SK-N-SH treated with all-trans-retinoic acid at 6 μM for 48 hours (cell line): Measurements from ENCODE around the gene MLIP.

Experiments used
- ATAC-seq: fragments of 200-7000 bp; cut with Tn5 transposase; 3 replicates; pipeline ENCODE4 v1.9.1; 2020; ENCODE audit warnings: mild to moderate bottlenecking, moderate library complexity
- ARNTL ChIP-seq: fragments of 450-650 bp; formaldehyde crosslinking; IDR thresholded peaks from 2 replicates; pipeline ENCODE4 v1.5.0; 2020; ENCODE audit warnings: low read depth, mild to moderate bottlenecking, moderate library complexity, borderline replicate concordance
- CREB5 ChIP-seq: fragments of 250-450 bp; sonication (Bioruptor Pico); IDR thresholded peaks from 2 replicates; pipeline ENCODE4 v1.5.1; 2020; ENCODE audit warnings: low read depth, mild to moderate bottlenecking, moderate library complexity
- ESRRG ChIP-seq: fragments of 250-450 bp; sonication (Bioruptor Pico); IDR thresholded peaks from 2 replicates; pipeline ENCODE4 v1.6.1; 2021; ENCODE audit warnings: mild to moderate bottlenecking
- GLIS3 ChIP-seq: fragments of 250-450 bp; sonication (Bioruptor Pico); IDR thresholded peaks from 2 replicates; pipeline ENCODE4 v1.5.0; 2020; ENCODE audit warnings: mild to moderate bottlenecking, moderate library complexity
- ISL1 ChIP-seq: fragments of 250-450 bp; sonication (Bioruptor Pico); IDR thresholded peaks from 2 replicates; pipeline ENCODE4 v2.1.2; 2022; ENCODE audit warnings: mild to moderate bottlenecking, moderate library complexity
- OSR1 ChIP-seq: fragments of 250-450 bp; sonication (Bioruptor Pico); IDR thresholded peaks from 2 replicates; pipeline ENCODE4 v1.8.0; 2022; ENCODE audit warnings: moderate library complexity, mild to moderate bottlenecking, inconsistent platforms
- PATZ1 ChIP-seq: fragments of 250-450 bp; sonication (Bioruptor Pico); IDR thresholded peaks from 2 replicates; pipeline ENCODE4 v1.8.0; 2020; ENCODE audit warnings: mild to moderate bottlenecking, moderate library complexity, borderline replicate concordance
- PPARA ChIP-seq: fragments of 250-450 bp; sonication (Bioruptor Pico); IDR thresholded peaks from 2 replicates; pipeline ENCODE4 v1.5.0; 2020; ENCODE audit warnings: mild to moderate bottlenecking, borderline replicate concordance
- RARB ChIP-seq: fragments of 250-450 bp; sonication (Bioruptor Pico); IDR thresholded peaks from 2 replicates; pipeline ENCODE4 v1.8.0; 2021; ENCODE audit warnings: mild to moderate bottlenecking, moderate library complexity
- SNAI2 ChIP-seq: fragments of 250-450 bp; sonication (Bioruptor Pico); IDR thresholded peaks from 2 replicates; pipeline ENCODE4 v1.5.0; 2020; ENCODE audit warnings: mild to moderate bottlenecking, moderate library complexity
- TCF4 ChIP-seq: fragments of 250-450 bp; sonication (Bioruptor Pico); IDR thresholded peaks from 2 replicates; pipeline ENCODE4 v1.8.0; 2021; ENCODE audit warnings: mild to moderate bottlenecking, moderate library complexity, borderline replicate concordance
- TOX ChIP-seq: fragments of 250-450 bp; sonication (Bioruptor Pico); IDR thresholded peaks from 2 replicates; pipeline ENCODE4 v1.8.0; 2021; ENCODE audit warnings: mild to moderate bottlenecking, moderate library complexity, borderline replicate concordance
- TSHZ2 ChIP-seq: fragments of 250-450 bp; sonication (Bioruptor Pico); IDR thresholded peaks from 2 replicates; pipeline ENCODE4 v1.5.0; 2020; ENCODE audit warnings: mild to moderate bottlenecking, moderate library complexity
- ZC3H10 ChIP-seq: fragments of 250-450 bp; sonication (Bioruptor Pico); IDR thresholded peaks from 2 replicates; pipeline ENCODE4 v1.5.1; 2021; ENCODE audit warnings: mild to moderate bottlenecking, moderate library complexity
- ZFP3 ChIP-seq: fragments of 250-450 bp; sonication (Bioruptor Pico); IDR thresholded peaks from 2 replicates; pipeline ENCODE4 v1.5.0; 2020; ENCODE audit warnings: mild to moderate bottlenecking, moderate library complexity
- ZFP30 ChIP-seq: fragments of 450-650 bp; formaldehyde crosslinking; IDR thresholded peaks from 2 replicates; pipeline ENCODE4 v1.5.0; 2022; ENCODE audit warnings: mild to moderate bottlenecking, moderate library complexity
- ZNF565 ChIP-seq: fragments of 450-650 bp; formaldehyde crosslinking; conservative IDR thresholded peaks from 2 replicates; pipeline ENCODE4 v1.5.0; 2020; ENCODE audit warnings: low read depth, mild to moderate bottlenecking, moderate library complexity
- ZNF70 ChIP-seq: fragments of 450-650 bp; formaldehyde crosslinking; IDR thresholded peaks from 2 replicates; pipeline ENCODE4 v1.5.0; 2020; ENCODE audit warnings: mild to moderate bottlenecking, moderate library complexity
- ZNF8 ChIP-seq: fragments of 450-650 bp; formaldehyde crosslinking; IDR thresholded peaks from 2 replicates; pipeline ENCODE4 v1.5.0; 2020; ENCODE audit warnings: mild to moderate bottlenecking, moderate library complexity
- TF ChIP-seq, protein P1 (sequence below): fragments of 250-450 bp; sonication (Bioruptor Pico); IDR thresholded peaks from 2 replicates; pipeline ENCODE4 v1.5.1; 2021; ENCODE audit warnings: mild to moderate bottlenecking, moderate library complexity
- TF ChIP-seq, protein P2 (sequence below): fragments of 250-450 bp; sonication (Bioruptor Pico); IDR thresholded peaks from 2 replicates; pipeline ENCODE4 v1.8.0; 2021; ENCODE audit warnings: low read depth, mild to moderate bottlenecking, moderate library complexity, borderline replicate concordance

MLIP gene

GRCh38 chr6:54111341-54112045 lies at the start of gene MLIP:
TSS of gene MLIP (plus strand) at chr6:54111443. CDS start at chr6:54111480, 37 bp downstream.
- no peak for TF ChIP-seq ZFP30 (CRISPR knock-in tag)
- TF ChIP-seq TOX (CRISPR knock-in tag): no peak
- TF ChIP-seq OSR1 (CRISPR knock-in tag): no peak
- no peak for ATAC-seq

DNA sequence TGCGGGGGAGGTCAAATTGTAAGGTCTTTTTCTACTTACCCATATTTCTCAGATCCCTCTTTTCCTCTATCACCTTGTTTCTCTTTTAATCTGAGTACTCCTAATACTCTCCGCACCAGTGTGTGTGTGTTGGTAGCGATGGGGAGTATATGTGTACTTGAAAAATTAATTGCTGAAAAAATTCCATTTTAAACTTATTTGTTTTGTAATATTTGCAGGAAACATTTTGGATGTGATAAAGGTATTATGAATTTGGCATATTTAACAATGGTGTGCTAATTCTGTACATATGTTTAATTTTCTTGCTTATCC lies 48.1 kb upstream of the MLIP start:
- TF ChIP-seq TCF4 (no peak), OSR1 (CRISPR knock-in tag) (no peak), ZNF70 (CRISPR knock-in tag) (no peak), ZFP30 (CRISPR knock-in tag) (no peak), PATZ1 (no peak), SNAI2 (no peak), CREB5 (CRISPR knock-in tag) (no peak), ZNF8 (no peak), ZFP3 (CRISPR knock-in tag) (no peak), GLIS3 (no peak), RARB (CRISPR knock-in tag) (no peak), TSHZ2 (CRISPR knock-in tag) (no peak), ARNTL (CRISPR knock-in tag) (no peak), ESRRG (no peak), ISL1 (no peak)
- TF ChIP-seq, protein P1, sequence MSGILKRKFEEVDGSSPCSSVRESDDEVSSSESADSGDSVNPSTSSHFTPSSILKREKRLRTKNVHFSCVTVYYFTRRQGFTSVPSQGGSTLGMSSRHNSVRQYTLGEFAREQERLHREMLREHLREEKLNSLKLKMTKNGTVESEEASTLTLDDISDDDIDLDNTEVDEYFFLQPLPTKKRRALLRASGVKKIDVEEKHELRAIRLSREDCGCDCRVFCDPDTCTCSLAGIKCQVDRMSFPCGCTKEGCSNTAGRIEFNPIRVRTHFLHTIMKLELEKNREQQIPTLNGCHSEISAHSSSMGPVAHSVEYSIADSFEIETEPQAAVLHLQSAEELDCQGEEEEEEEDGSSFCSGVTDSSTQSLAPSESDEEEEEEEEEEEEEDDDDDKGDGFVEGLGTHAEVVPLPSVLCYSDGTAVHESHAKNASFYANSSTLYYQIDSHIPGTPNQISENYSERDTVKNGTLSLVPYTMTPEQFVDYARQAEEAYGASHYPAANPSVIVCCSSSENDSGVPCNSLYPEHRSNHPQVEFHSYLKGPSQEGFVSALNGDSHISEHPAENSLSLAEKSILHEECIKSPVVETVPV (CRISPR knock-in tag): no peak
- TF ChIP-seq, protein P2, sequence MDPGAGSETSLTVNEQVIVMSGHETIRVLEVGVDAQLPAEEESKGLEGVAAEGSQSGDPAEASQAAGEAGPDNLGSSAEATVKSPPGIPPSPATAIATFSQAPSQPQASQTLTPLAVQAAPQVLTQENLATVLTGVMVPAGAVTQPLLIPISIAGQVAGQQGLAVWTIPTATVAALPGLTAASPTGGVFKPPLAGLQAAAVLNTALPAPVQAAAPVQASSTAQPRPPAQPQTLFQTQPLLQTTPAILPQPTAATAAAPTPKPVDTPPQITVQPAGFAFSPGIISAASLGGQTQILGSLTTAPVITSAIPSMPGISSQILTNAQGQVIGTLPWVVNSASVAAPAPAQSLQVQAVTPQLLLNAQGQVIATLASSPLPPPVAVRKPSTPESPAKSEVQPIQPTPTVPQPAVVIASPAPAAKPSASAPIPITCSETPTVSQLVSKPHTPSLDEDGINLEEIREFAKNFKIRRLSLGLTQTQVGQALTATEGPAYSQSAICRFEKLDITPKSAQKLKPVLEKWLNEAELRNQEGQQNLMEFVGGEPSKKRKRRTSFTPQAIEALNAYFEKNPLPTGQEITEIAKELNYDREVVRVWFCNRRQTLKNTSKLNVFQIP (CRISPR knock-in tag): no peak
- ATAC-seq: no peak

DNA sequence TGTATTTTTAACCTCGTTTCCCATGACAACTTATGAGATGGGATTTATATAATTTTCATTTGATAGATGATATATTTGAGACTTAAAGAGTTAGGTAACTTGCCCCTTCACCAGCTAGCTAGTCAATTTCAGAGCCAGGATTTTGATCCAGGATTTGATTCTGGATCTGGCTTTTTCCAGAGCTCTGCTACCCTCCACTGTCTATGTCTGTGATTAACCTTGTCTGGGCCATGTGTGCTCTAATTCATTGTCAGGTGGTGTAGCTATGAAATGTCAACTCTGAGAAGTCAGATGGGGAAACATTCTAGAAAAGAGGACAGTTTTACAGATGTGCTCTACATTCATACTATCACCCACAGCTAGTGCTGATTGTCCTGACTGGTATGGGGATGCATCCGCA lies 42.5 kb upstream of the MLIP start:
- TF ChIP-seq, protein P2 (CRISPR knock-in tag): no peak
- TF ChIP-seq TOX (CRISPR knock-in tag) (no peak), RARB (CRISPR knock-in tag) (no peak), SNAI2 (no peak), GLIS3 (no peak), ZNF70 (CRISPR knock-in tag) (no peak), TSHZ2 (CRISPR knock-in tag) (no peak), ZNF565 (no peak), ZC3H10 (no peak), ZFP30 (CRISPR knock-in tag) (no peak), ARNTL (CRISPR knock-in tag) (no peak), ZNF8 (no peak), CREB5 (CRISPR knock-in tag) (no peak), PPARA (no peak)

More for the DNA sequence above, 42.5 kb upstream of the MLIP start:
- no peak for ATAC-seq
